ENCODE results near the gene EBLN1.

DNA sequence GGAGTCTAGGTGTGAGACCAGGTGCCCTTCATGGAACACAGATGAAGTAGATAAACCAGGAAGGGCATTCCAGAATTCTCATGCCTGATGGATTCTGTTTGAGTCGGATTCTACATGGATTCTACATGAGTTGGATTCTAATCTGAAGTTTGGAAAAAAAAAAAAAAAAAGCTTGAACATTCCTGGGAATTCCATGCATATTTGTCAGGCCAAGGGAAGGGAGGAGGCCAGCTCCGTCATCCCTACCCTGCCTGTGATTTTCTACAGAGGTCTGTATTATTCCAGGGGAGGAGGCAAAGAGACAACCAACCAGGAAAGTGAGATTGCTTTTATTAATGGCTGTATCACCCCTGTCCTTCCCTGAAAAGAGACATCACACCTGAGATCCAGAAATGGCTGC lies 27.8 kb upstream of the EBLN1 start:
- TF ChIP-seq KDM5A (IDR thresholded peaks at IDR 0.05) (no peak), HOXA7 (CRISPR knock-in tag; IDR thresholded peaks at IDR 0.05) (no peak)

All from A549 (cell line).